GM18498 (cell line): Measurements from ENCODE around the gene PHKG2.

Source experiments
- ATAC-seq: cut with Tn5 transposase; IDR thresholded peaks from one replicate; pipeline ENCODE4 v1.9.1; 2021; ENCODE audit warnings: mild to moderate bottlenecking, moderate library complexity; ENCODE audit not compliant: unreplicated experiment

Gene PHKG2

GRCh38 chr16:30793508-30794069 is 45.4 kb downstream of the PHKG2 start:
- ATAC-seq, result no peak

- ATAC-seq, result no peak
These were observed 46.4 kb downstream of the PHKG2 start for GRCh38 chr16:30794634-30795033.

GRCh38 chr16:30797670-30798309 is 49.6 kb downstream of the PHKG2 start:
- no peak for ATAC-seq
